ENCODE data around the gene URGCP. TPM values are rescaled to one million over a fixed set of nuclear protein-coding genes. Genes with fewer than 3 reads are reported as not detected.

Gene URGCP
- polyA plus RNA-seq, 1 of the 3 experiments (the other 2 are of a cell fraction), result 22.9 TPM

DNA sequence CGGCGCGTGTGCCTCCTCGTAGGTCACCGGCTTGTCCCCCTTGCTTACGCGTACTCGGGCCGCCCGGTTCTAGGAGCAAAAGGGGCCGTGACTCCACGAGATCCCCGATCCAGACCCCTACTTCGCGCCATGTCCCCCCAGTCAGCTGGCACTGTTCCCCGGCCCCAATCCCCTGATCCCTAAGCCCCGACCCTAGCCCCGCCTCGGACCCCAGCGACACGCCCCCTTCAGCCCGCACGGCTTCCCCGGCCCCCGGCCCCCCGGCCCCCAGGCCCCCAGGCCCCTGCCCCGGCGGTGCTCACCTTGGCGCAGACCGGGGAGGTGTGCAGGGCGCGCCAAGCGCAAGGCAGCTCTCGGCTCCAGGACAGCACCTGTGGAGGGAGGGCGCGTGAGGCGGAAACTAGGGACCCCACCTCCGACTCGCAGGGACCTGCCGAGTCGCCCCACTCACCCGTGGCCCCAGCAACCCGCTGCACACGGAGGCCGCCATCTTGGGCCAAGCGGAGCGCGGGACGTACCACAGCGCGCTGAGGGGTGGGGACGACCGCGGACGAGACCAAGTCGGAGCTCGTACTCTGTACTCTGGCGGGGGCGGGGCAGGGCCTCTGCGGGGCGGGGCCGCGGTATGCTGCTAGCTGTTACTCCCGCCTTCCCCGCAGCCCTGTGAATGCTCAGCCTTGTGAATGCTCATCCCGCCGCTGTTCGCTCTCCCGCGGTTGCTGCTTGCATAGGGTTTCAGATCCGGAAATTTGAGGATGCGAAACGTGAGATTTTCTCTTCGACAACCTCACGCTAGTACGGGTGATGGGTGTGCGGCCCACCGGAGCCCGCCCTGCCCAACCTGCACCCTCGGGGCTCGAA is 37.2 kb downstream of the URGCP start, which contains the start of gene MRPS24 (continued):
- TF ChIP-seq, protein P1, sequence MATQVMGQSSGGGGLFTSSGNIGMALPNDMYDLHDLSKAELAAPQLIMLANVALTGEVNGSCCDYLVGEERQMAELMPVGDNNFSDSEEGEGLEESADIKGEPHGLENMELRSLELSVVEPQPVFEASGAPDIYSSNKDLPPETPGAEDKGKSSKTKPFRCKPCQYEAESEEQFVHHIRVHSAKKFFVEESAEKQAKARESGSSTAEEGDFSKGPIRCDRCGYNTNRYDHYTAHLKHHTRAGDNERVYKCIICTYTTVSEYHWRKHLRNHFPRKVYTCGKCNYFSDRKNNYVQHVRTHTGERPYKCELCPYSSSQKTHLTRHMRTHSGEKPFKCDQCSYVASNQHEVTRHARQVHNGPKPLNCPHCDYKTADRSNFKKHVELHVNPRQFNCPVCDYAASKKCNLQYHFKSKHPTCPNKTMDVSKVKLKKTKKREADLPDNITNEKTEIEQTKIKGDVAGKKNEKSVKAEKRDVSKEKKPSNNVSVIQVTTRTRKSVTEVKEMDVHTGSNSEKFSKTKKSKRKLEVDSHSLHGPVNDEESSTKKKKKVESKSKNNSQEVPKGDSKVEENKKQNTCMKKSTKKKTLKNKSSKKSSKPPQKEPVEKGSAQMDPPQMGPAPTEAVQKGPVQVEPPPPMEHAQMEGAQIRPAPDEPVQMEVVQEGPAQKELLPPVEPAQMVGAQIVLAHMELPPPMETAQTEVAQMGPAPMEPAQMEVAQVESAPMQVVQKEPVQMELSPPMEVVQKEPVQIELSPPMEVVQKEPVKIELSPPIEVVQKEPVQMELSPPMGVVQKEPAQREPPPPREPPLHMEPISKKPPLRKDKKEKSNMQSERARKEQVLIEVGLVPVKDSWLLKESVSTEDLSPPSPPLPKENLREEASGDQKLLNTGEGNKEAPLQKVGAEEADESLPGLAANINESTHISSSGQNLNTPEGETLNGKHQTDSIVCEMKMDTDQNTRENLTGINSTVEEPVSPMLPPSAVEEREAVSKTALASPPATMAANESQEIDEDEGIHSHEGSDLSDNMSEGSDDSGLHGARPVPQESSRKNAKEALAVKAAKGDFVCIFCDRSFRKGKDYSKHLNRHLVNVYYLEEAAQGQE (IDR thresholded peaks at IDR 0.05; ENCODE audit: low read depth, low read length), result peak; percentile 53; the same call in 1 of the 2 replicates
- peak in 1 of 2 experiments; percentile 61; a peak in 1 of 4 replicates for TF ChIP-seq EP300 (IDR thresholded peaks at IDR 0.05; ENCODE audit: borderline replicate concordance in 1 of 2, low read depth in 1 of 2, low read length in 1 of 2)
- TF ChIP-seq, protein P2, sequence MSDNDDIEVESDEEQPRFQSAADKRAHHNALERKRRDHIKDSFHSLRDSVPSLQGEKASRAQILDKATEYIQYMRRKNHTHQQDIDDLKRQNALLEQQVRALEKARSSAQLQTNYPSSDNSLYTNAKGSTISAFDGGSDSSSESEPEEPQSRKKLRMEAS (IDR thresholded peaks at IDR 0.05; ENCODE audit: low read depth), result peak; percentile 77
- 0 out of 2 replicates have a peak, but pooled peaks have one; percentile 15 for TF ChIP-seq RAD21 (IDR thresholded peaks at IDR 0.05; ENCODE audit: low read length)

DNA sequence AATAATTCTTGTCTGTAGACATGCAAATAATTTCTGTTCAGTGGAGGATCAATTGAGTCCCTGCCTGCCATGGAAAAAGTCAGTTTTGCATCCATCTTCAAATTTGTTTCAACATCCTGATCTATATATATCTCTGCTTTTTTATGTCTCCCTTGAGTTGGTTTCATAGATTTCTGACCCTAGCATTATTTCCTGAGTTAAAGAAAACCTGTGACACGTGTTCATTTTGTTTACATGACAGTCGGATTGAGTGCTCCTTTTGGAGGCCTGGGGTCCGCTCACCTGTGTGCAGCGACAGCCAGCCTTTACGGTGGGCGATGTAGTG is 37.8 kb downstream of the URGCP start:
- Histone ChIP-seq H3F3A (replicated peaks; ENCODE audit: insufficient read depth) (peaks cover 9% of the 10 kb centered on the region), H3K9ac (peak overlapping the region; percentile 80), H3K27me3 (ENCODE audit: insufficient read depth) (no peaks in the 10 kb centered on the region), H3K9me2 (no peaks in the 10 kb centered on the region), H3K36me3 (replicated peaks in 1 of 2; ENCODE audit: control insufficient read depth in 1 of 2, insufficient read depth in 2 of 2, low read length in 1 of 2) (peaks cover 17 to 24% of the 10 kb centered on the region in 2 experiments), H3K4me2 (peak overlapping the region; percentile 89), H3K4me1 (ENCODE audit: control insufficient read depth in 1 of 2, insufficient read depth in 2 of 2, low read depth in 1 of 2, low read length in 1 of 2) (peaks cover 14 to 26% of the 10 kb centered on the region in 2 experiments), H4K20me1 (ENCODE audit: insufficient read depth) (no peaks in the 10 kb centered on the region), H3K27ac (ENCODE audit: low read depth in 2 of 2, low read length in 1 of 2) (peak overlapping the region in 1 of 2 experiments; percentile 83; a peak in 2 of 4 replicates), H3K79me2 (ENCODE audit: insufficient read depth) (peaks cover 13% of the 10 kb centered on the region), H3K4me3 (ENCODE audit: low read depth in 2 of 2, low read length in 1 of 2) (peak overlapping the region; percentile 86 to 91), H2AFZ (ENCODE audit: low read depth) (peak overlapping the region; percentile 20), H3K9me3 (no peaks in the 10 kb centered on the region)
- WGBS (ENCODE audit: low lambda C conversion rate), result under 1% methylated on average over 6 of the region's 6 CpGs
- ChIA-PET CTCF (interaction anchor here (1.1 to 3.3 kb wide), 4 partner anchors 11 to 86 kb away, joined by 3 to 17 read pairs (median 8); no protein-coding TSS in a partner anchor), POLR2A (no interaction called here)
- DNase-seq, result no peak
- TF ChIP-seq, protein P2 (IDR thresholded peaks at IDR 0.05; ENCODE audit: low read depth), result peak; percentile 51; the same call in 1 of the 2 replicates
- no peak for TF ChIP-seq RXRA (IDR thresholded peaks at IDR 0.05; ENCODE audit: borderline replicate concordance, low read depth)

DNA sequence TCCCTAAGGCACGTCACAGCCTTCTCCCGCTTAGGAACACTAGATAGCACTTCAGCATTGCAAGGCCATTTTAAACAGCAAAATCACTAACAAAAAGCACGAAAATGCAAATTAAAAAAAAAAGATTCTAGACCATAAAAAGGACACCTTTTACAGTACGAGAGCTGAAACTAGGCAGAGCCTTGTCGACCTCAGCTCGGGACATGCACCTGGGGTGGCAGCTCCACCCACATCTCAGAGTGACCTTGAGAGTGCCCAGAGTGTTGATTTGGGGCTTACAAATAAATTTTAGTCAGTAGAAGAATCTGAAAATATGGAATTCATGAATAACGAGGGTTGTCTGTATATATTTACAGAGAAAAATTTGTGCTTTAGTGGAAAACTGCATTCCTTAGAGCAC is 38.2 kb downstream of the URGCP start:
- Histone ChIP-seq H3K9me3 (no peaks in the 10 kb centered on the region), H3K4me1 (ENCODE audit: control insufficient read depth in 1 of 2, insufficient read depth in 2 of 2, low read depth in 1 of 2, low read length in 1 of 2) (peaks cover 14 to 26% of the 10 kb centered on the region in 2 experiments), H4K20me1 (ENCODE audit: insufficient read depth) (no peaks in the 10 kb centered on the region), H3F3A (replicated peaks; ENCODE audit: insufficient read depth) (peaks cover 9% of the 10 kb centered on the region), H3K4me3 (ENCODE audit: low read depth in 2 of 2, low read length in 1 of 2) (peak overlapping the region; percentile 86 to 91), H3K79me2 (ENCODE audit: insufficient read depth) (peaks cover 13% of the 10 kb centered on the region), H3K27me3 (ENCODE audit: insufficient read depth) (no peaks in the 10 kb centered on the region), H3K36me3 (replicated peaks in 1 of 2; ENCODE audit: control insufficient read depth in 1 of 2, insufficient read depth in 2 of 2, low read length in 1 of 2) (peaks cover 17 to 24% of the 10 kb centered on the region in 2 experiments), H3K4me2 (peak overlapping the region; percentile 89), H2AFZ (ENCODE audit: low read depth) (peak overlapping the region; percentile 20; the same call in 1 of the 2 replicates), H3K9ac (peak overlapping the region; percentile 80; the same call in 1 of the 2 replicates), H3K27ac (ENCODE audit: low read depth in 2 of 2, low read length in 1 of 2) (no peak overlapping the region; a peak in 2 of 4 replicates), H3K9me2 (no peaks in the 10 kb centered on the region)
- ChIA-PET POLR2A (no interaction called here), CTCF (interaction anchor here (3.2 to 3.3 kb wide), 2 partner anchors 29 to 86 kb away, joined by 11 to 17 read pairs; no protein-coding TSS in a partner anchor)
- WGBS (ENCODE audit: low lambda C conversion rate), result 78% methylated on average over 7 of the region's 7 CpGs
- DNase-seq, result no peak
- TF ChIP-seq SMC3 (IDR thresholded peaks at IDR 0.05; ENCODE audit: low read depth, low read length), result no peak
- no peak for TF ChIP-seq TCF12 (IDR thresholded peaks at IDR 0.05)
- no peak for TF ChIP-seq RAD21 (IDR thresholded peaks at IDR 0.05; ENCODE audit: low read length)
- TF ChIP-seq GABPA (IDR thresholded peaks at IDR 0.05; ENCODE audit: low read depth), result no peak
- TF ChIP-seq MEF2A (IDR thresholded peaks at IDR 0.05; ENCODE audit: borderline replicate concordance, low read depth), result no peak
- TF ChIP-seq NRF1 (IDR thresholded peaks at IDR 0.05; ENCODE audit: low read depth, low read length), result no peak
- TF ChIP-seq EZH2phosphoT487 (IDR thresholded peaks at IDR 0.05; ENCODE audit: borderline replicate concordance, low read depth), result no peak
- TF ChIP-seq, protein P3, sequence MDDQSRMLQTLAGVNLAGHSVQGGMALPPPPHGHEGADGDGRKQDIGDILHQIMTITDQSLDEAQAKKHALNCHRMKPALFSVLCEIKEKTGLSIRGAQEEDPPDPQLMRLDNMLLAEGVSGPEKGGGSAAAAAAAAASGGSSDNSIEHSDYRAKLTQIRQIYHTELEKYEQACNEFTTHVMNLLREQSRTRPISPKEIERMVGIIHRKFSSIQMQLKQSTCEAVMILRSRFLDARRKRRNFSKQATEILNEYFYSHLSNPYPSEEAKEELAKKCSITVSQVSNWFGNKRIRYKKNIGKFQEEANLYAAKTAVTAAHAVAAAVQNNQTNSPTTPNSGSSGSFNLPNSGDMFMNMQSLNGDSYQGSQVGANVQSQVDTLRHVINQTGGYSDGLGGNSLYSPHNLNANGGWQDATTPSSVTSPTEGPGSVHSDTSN (IDR thresholded peaks at IDR 0.05), result no peak
- TF ChIP-seq TAF1 (IDR thresholded peaks at IDR 0.05; ENCODE audit: borderline replicate concordance, low read depth, low read length), result no peak
- TF ChIP-seq, protein P2 (IDR thresholded peaks at IDR 0.05; ENCODE audit: low read depth), result no peak
- TF ChIP-seq NFIC (IDR thresholded peaks at IDR 0.05; ENCODE audit: borderline replicate concordance), result no peak
- TF ChIP-seq, protein P4, sequence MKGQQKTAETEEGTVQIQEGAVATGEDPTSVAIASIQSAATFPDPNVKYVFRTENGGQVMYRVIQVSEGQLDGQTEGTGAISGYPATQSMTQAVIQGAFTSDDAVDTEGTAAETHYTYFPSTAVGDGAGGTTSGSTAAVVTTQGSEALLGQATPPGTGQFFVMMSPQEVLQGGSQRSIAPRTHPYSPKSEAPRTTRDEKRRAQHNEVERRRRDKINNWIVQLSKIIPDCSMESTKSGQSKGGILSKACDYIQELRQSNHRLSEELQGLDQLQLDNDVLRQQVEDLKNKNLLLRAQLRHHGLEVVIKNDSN (IDR thresholded peaks at IDR 0.05; ENCODE audit: borderline replicate concordance, low read depth), result no peak

All from SK-N-SH (cell line).